ENCODE measurements around the gene NME7.
"Not testable (repeated sequence)": the region's sequence is repeated elsewhere in the genome, so short reads cannot be mapped to it uniquely, and the experiment has no call there.

The NME7 gene

GRCh38 chr1:169367686-169368405 lies at the start of gene NME7, which contains the start of gene BLZF1:
Gene NME7, minus strand, starts transcription at chr1:169367797. Its CDS starts 87 bp downstream, at chr1:169367710.
Gene BLZF1, plus strand, starts transcription at chr1:169368195. Its CDS starts 1,328 bp downstream, at chr1:169369523.
- DNase-seq (ENCODE audit: low spot score in 2 of 2) (peak; percentile 92 to 94), ATAC-seq (ENCODE audit: low read depth) (peak; percentile 97)
- Mint-ChIP-seq H3K9me3 (peaks cover 5% of the 10 kb centered on the region), H3K27me3 (no peaks in the 10 kb centered on the region), H3K4me3 (peak within 1 kb of the TSS; percentile 52), H3K4me1 (peaks cover 12% of the 10 kb centered on the region), H3K27ac (no peak within 1 kb of the TSS), H3K36me3 (peaks cover 12% of the 10 kb centered on the region)

- DNase-seq (ENCODE audit: low spot score in 2 of 2) (no peak), ATAC-seq (ENCODE audit: low read depth) (no peak)
- no peak overlapping the region for H3K27ac Mint-ChIP-seq
- H3K4me3 Mint-ChIP-seq: no peak overlapping the region
- no peaks in the 10 kb centered on the region for H3K27me3 Mint-ChIP-seq
- no peaks in the 10 kb centered on the region for H3K36me3 Mint-ChIP-seq
- peaks cover 2% of the 10 kb centered on the region for H3K4me1 Mint-ChIP-seq
- peaks cover 9% of the 10 kb centered on the region for H3K9me3 Mint-ChIP-seq
Observed at GRCh38 chr1:169414952-169415351, 47.4 kb upstream of the NME7 start.

DNA sequence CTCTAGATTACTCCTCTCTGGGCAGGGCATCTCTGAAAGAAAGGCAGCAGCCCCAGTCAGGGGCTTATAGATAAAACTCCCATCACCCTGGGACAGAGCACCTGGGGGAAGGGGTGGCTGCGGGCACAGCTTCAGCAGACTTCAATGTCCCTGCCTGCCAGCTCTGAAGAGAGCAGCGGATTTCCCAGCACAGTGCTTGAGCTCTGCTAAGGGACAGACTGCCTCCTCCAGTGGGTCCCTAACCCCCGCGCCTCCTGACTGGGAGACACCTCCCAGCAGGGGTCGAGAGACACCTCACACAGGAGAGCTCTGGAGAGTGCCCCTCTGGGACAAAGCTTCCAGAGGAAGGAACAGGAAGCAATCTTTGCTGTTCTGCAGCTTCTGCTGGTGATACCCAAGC lies 40.7 kb upstream of the NME7 start:
- not testable (repeated sequence) for ATAC-seq (ENCODE audit: low read depth); H3K27me3 Mint-ChIP-seq; DNase-seq (ENCODE audit: low spot score in 2 of 2); H3K27ac Mint-ChIP-seq; H3K4me3 Mint-ChIP-seq; H3K36me3 Mint-ChIP-seq; H3K4me1 Mint-ChIP-seq
- peaks cover 29% of the 10 kb centered on the region for H3K9me3 Mint-ChIP-seq

GRCh38 chr1:169402578-169402977 lies 35.0 kb upstream of the NME7 start:
- Mint-ChIP-seq H3K36me3 (peaks cover 11% of the 10 kb centered on the region), H3K9me3 (peaks cover 31% of the 10 kb centered on the region)
- H3K27ac Mint-ChIP-seq; DNase-seq (ENCODE audit: low spot score in 2 of 2); H3K4me3 Mint-ChIP-seq; H3K4me1 Mint-ChIP-seq; ATAC-seq (ENCODE audit: low read depth); H3K27me3 Mint-ChIP-seq: not testable (repeated sequence)

DNA sequence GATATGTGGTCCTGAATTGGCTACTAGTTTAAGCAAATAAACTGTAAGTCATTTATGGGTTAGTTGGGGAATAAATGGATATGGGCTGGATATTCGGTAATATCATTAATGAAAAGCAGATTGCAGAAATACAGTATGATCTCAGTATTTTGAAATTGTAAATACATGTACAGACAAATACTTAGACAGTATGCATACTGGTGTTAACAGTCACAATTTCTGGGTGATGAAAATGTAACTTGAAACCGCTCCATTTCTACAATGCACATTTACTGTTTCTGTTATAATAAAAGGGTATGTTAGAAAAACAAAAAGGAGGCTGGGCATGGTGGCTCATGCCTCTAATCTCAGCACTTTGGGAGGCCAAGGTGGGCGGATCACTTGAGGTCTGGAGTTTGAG lies 28.4 kb upstream of the NME7 start:
- peaks cover 32% of the 10 kb centered on the region for H3K36me3 Mint-ChIP-seq
- no peaks in the 10 kb centered on the region for H3K27me3 Mint-ChIP-seq
- peaks cover 6% of the 10 kb centered on the region for H3K9me3 Mint-ChIP-seq
- ATAC-seq (ENCODE audit: low read depth): no peak
- no peak overlapping the region for H3K4me3 Mint-ChIP-seq
- H3K27ac Mint-ChIP-seq: no peak overlapping the region
- no peaks in the 10 kb centered on the region for H3K4me1 Mint-ChIP-seq
- no peak for DNase-seq (ENCODE audit: low spot score in 2 of 2)

GRCh38 chr1:169392406-169392805 lies 24.8 kb upstream of the NME7 start:
- H3K27ac Mint-ChIP-seq: no peak overlapping the region
- no peak for ATAC-seq (ENCODE audit: low read depth)

GRCh38 chr1:169390303-169390702 lies 22.7 kb upstream of the NME7 start:
- Mint-ChIP-seq H3K27me3 (no peaks in the 10 kb centered on the region), H3K4me1 (no peaks in the 10 kb centered on the region), H3K9me3 (peaks cover 1% of the 10 kb centered on the region), H3K4me3 (no peak overlapping the region), H3K36me3 (peaks cover 41% of the 10 kb centered on the region), H3K27ac (no peak overlapping the region)
- no peak for DNase-seq (ENCODE audit: low spot score in 2 of 2)
- no peak for ATAC-seq (ENCODE audit: low read depth)

More at GRCh38 chr1:169392406-169392805, 24.8 kb upstream of the NME7 start:
- peaks cover 1% of the 10 kb centered on the region for H3K9me3 Mint-ChIP-seq
- no peak for DNase-seq (ENCODE audit: low spot score in 2 of 2)
- H3K4me1 Mint-ChIP-seq: no peaks in the 10 kb centered on the region
- H3K4me3 Mint-ChIP-seq: no peak overlapping the region
- H3K36me3 Mint-ChIP-seq: peaks cover 48% of the 10 kb centered on the region
- no peaks in the 10 kb centered on the region for H3K27me3 Mint-ChIP-seq

DNA sequence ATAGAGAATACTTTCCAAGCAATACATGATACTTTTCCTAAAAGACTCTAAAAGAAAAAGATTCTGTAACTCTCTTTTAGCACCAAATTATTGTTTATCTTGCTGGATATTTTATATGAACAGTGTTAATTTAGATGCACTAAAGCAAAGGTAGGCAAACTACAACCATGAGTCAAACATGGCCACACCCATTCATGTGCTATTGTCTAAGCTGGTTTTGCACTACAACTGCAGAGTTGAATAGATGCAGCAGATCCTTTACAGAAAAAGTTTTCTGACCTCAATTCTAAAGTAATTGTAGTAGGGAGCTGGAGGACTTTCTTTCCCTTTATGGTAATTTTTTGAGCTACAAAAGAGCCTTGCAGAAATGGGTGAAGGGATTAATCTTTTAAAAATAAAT lies 19.8 kb upstream of the NME7 start:
- no peak overlapping the region for H3K4me3 Mint-ChIP-seq
- no peak overlapping the region for H3K27ac Mint-ChIP-seq
- peaks cover 1% of the 10 kb centered on the region for H3K9me3 Mint-ChIP-seq
- H3K36me3 Mint-ChIP-seq: peaks cover 30% of the 10 kb centered on the region
- H3K4me1 Mint-ChIP-seq: no peaks in the 10 kb centered on the region
- H3K27me3 Mint-ChIP-seq: no peaks in the 10 kb centered on the region
- ATAC-seq (ENCODE audit: low read depth) (no peak), DNase-seq (ENCODE audit: low spot score in 2 of 2) (no peak)

- H3K4me3 Mint-ChIP-seq: no peak overlapping the region
- no peaks in the 10 kb centered on the region for H3K4me1 Mint-ChIP-seq
- H3K27me3 Mint-ChIP-seq: no peaks in the 10 kb centered on the region
- no peak for ATAC-seq (ENCODE audit: low read depth)
- no peaks in the 10 kb centered on the region for H3K9me3 Mint-ChIP-seq
- no peak for DNase-seq (ENCODE audit: low spot score in 2 of 2)
- no peak overlapping the region for H3K27ac Mint-ChIP-seq
- peaks cover 26% of the 10 kb centered on the region for H3K36me3 Mint-ChIP-seq
Observed at GRCh38 chr1:169383449-169383848, 15.9 kb upstream of the NME7 start.

GRCh38 chr1:169381162-169381561 lies 13.6 kb upstream of the NME7 start:
- H3K27ac Mint-ChIP-seq: no peak overlapping the region
- no peaks in the 10 kb centered on the region for H3K9me3 Mint-ChIP-seq
- no peak for DNase-seq (ENCODE audit: low spot score in 2 of 2)
- H3K36me3 Mint-ChIP-seq: peaks cover 31% of the 10 kb centered on the region
- H3K4me1 Mint-ChIP-seq: no peaks in the 10 kb centered on the region
- no peak for ATAC-seq (ENCODE audit: low read depth)
- H3K4me3 Mint-ChIP-seq: no peak overlapping the region
- H3K27me3 Mint-ChIP-seq: no peaks in the 10 kb centered on the region

DNA sequence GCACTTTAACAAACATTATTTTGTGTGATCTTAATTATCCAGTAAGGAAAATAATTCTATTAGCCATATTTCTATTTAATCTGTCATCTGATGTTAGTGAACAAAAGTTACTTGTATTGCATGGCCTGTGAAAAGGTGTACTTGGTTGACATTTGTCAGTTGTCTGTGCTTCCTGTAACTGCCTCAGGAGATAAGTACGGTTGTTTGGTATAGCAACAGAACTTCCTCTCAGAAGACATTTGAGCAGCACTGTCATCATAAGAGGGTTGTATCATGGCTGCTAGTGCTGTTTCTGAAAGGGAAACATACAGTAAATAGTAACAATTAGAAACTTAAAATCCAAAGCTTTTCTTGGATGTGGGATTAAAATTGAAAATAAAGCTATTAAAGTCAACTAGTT lies 3.8 kb upstream of the NME7 start:
- Mint-ChIP-seq H3K36me3 (peaks cover 10% of the 10 kb centered on the region), H3K27ac (no peak overlapping the region), H3K4me3 (no peak overlapping the region), H3K9me3 (no peaks in the 10 kb centered on the region), H3K27me3 (no peaks in the 10 kb centered on the region), H3K4me1 (peaks cover 6% of the 10 kb centered on the region)
- no peak for DNase-seq (ENCODE audit: low spot score in 2 of 2)
- ATAC-seq (ENCODE audit: low read depth): no peak

- H3K27ac Mint-ChIP-seq: no peak overlapping the region
- H3K27me3 Mint-ChIP-seq: no peaks in the 10 kb centered on the region
- peak; percentile 0 to 22 for DNase-seq (ENCODE audit: low spot score in 2 of 2)
- ATAC-seq (ENCODE audit: low read depth): no peak
- peaks cover 13% of the 10 kb centered on the region for H3K4me1 Mint-ChIP-seq
- no peak overlapping the region for H3K4me3 Mint-ChIP-seq
- peaks cover 5% of the 10 kb centered on the region for H3K9me3 Mint-ChIP-seq
- peaks cover 15% of the 10 kb centered on the region for H3K36me3 Mint-ChIP-seq
Observed at GRCh38 chr1:169368406-169368769, 791 bp upstream of the NME7 start.

GRCh38 chr1:169367096-169367685 lies 406 bp downstream of the NME7 start:
- Mint-ChIP-seq H3K4me3 (no peak overlapping the region), H3K36me3 (peaks cover 12% of the 10 kb centered on the region), H3K27ac (no peak overlapping the region), H3K27me3 (no peaks in the 10 kb centered on the region), H3K4me1 (peaks cover 12% of the 10 kb centered on the region), H3K9me3 (peaks cover 5% of the 10 kb centered on the region)
- ATAC-seq (ENCODE audit: low read depth): peak; percentile 0
- no peak for DNase-seq (ENCODE audit: low spot score in 2 of 2)

GRCh38 chr1:169364948-169365347 lies 2.6 kb downstream of the NME7 start:
- Mint-ChIP-seq H3K36me3 (peaks cover 6% of the 10 kb centered on the region), H3K4me3 (no peak overlapping the region), H3K27ac (peak overlapping the region; percentile 40), H3K27me3 (no peaks in the 10 kb centered on the region), H3K4me1 (peaks cover 10% of the 10 kb centered on the region), H3K9me3 (peaks cover 5% of the 10 kb centered on the region)
- no peak for DNase-seq (ENCODE audit: low spot score in 2 of 2)
- ATAC-seq (ENCODE audit: low read depth): no peak
